SK-N-SH treated with all-trans-retinoic acid at 6 μM for 48 hours (cell line): ENCODE measurements around the gene FGGY.

ENCODE experiments used
- ATAC-seq: fragments of 200-7000 bp; cut with Tn5 transposase; 3 replicates; pipeline ENCODE4 v1.9.1; 2020; ENCODE audit warnings: mild to moderate bottlenecking, moderate library complexity
- ARNTL ChIP-seq: fragments of 450-650 bp; formaldehyde crosslinking; IDR thresholded peaks from 2 replicates; pipeline ENCODE4 v1.5.0; 2020; ENCODE audit warnings: low read depth, mild to moderate bottlenecking, moderate library complexity, borderline replicate concordance
- BACH2 ChIP-seq: fragments of 250-450 bp; sonication (Bioruptor Pico); IDR thresholded peaks from 2 replicates; pipeline ENCODE4 v1.9.0; 2021; ENCODE audit warnings: mild to moderate bottlenecking, borderline replicate concordance
- CSDC2 ChIP-seq: fragments of 250-450 bp; sonication (Bioruptor Pico); IDR thresholded peaks from 2 replicates; pipeline ENCODE4 v1.5.0; 2020; ENCODE audit warnings: mild to moderate bottlenecking, moderate library complexity
- GLIS3 ChIP-seq: fragments of 250-450 bp; sonication (Bioruptor Pico); IDR thresholded peaks from 2 replicates; pipeline ENCODE4 v1.5.0; 2020; ENCODE audit warnings: mild to moderate bottlenecking, moderate library complexity
- ISL1 ChIP-seq: fragments of 250-450 bp; sonication (Bioruptor Pico); IDR thresholded peaks from 2 replicates; pipeline ENCODE4 v2.1.2; 2022; ENCODE audit warnings: mild to moderate bottlenecking, moderate library complexity
- RARB ChIP-seq: fragments of 250-450 bp; sonication (Bioruptor Pico); IDR thresholded peaks from 2 replicates; pipeline ENCODE4 v1.8.0; 2021; ENCODE audit warnings: mild to moderate bottlenecking, moderate library complexity
- TOX ChIP-seq: fragments of 250-450 bp; sonication (Bioruptor Pico); IDR thresholded peaks from 2 replicates; pipeline ENCODE4 v1.8.0; 2021; ENCODE audit warnings: mild to moderate bottlenecking, moderate library complexity, borderline replicate concordance
- ZC3H10 ChIP-seq: fragments of 250-450 bp; sonication (Bioruptor Pico); IDR thresholded peaks from 2 replicates; pipeline ENCODE4 v1.5.1; 2021; ENCODE audit warnings: mild to moderate bottlenecking, moderate library complexity
- ZFP30 ChIP-seq: fragments of 450-650 bp; formaldehyde crosslinking; IDR thresholded peaks from 2 replicates; pipeline ENCODE4 v1.5.0; 2022; ENCODE audit warnings: mild to moderate bottlenecking, moderate library complexity
- ZNF565 ChIP-seq: fragments of 450-650 bp; formaldehyde crosslinking; conservative IDR thresholded peaks from 2 replicates; pipeline ENCODE4 v1.5.0; 2020; ENCODE audit warnings: low read depth, mild to moderate bottlenecking, moderate library complexity
- ZNF70 ChIP-seq: fragments of 450-650 bp; formaldehyde crosslinking; IDR thresholded peaks from 2 replicates; pipeline ENCODE4 v1.5.0; 2020; ENCODE audit warnings: mild to moderate bottlenecking, moderate library complexity
- ZNF8 ChIP-seq: fragments of 450-650 bp; formaldehyde crosslinking; IDR thresholded peaks from 2 replicates; pipeline ENCODE4 v1.5.0; 2020; ENCODE audit warnings: mild to moderate bottlenecking, moderate library complexity
- TF ChIP-seq, protein P1 (sequence below): fragments of 250-450 bp; sonication (Bioruptor Pico); IDR thresholded peaks from 2 replicates; pipeline ENCODE4 v1.5.1; 2021; ENCODE audit warnings: mild to moderate bottlenecking, moderate library complexity
- TF ChIP-seq, protein P2 (sequence below): fragments of 250-450 bp; sonication (Bioruptor Pico); IDR thresholded peaks from 2 replicates; pipeline ENCODE4 v1.5.0; 2020; ENCODE audit warnings: mild to moderate bottlenecking, moderate library complexity
- TF ChIP-seq, protein P3 (sequence below): fragments of 250-450 bp; sonication (Bioruptor Pico); IDR thresholded peaks from 2 replicates; pipeline ENCODE4 v1.8.0; 2021; ENCODE audit warnings: low read depth, mild to moderate bottlenecking, moderate library complexity, borderline replicate concordance
- TF ChIP-seq, protein P4 (sequence below): fragments of 250-450 bp; sonication (Bioruptor Pico); IDR thresholded peaks from 2 replicates; pipeline ENCODE4 v1.8.0; 2020; ENCODE audit warnings: mild to moderate bottlenecking, moderate library complexity, borderline replicate concordance
- TF ChIP-seq, protein P5 (sequence below): fragments of 250-450 bp; sonication (Bioruptor Pico); IDR thresholded peaks from 2 replicates; pipeline ENCODE4 v1.5.1; 2020; ENCODE audit warnings: low read depth, mild to moderate bottlenecking, moderate library complexity

The FGGY gene

DNA sequence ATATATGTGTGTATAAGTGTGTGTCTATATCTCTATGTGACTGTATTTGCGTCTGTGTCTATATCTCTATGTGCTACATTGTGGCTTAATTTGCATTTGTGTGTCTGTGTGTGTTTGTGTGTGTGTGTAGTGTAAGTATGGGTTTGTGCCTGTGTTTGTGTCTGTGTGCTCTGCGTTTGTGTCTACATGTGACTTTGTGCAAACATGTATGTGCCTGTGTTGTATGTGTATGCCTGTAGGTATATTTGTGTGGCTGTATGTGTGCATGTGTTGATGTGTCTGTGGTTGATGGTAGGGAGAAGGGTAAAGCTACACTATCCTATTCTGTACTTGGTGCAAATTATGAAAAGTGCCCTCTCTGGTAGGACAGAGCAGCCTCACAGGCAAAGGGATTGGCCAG lies 7.3 kb upstream of the FGGY start:
- no peak for ATAC-seq
- TF ChIP-seq ZNF70 (CRISPR knock-in tag) (no peak), BACH2 (CRISPR knock-in tag) (no peak), CSDC2 (no peak), ZNF565 (no peak), ISL1 (no peak), TOX (CRISPR knock-in tag) (no peak)

DNA sequence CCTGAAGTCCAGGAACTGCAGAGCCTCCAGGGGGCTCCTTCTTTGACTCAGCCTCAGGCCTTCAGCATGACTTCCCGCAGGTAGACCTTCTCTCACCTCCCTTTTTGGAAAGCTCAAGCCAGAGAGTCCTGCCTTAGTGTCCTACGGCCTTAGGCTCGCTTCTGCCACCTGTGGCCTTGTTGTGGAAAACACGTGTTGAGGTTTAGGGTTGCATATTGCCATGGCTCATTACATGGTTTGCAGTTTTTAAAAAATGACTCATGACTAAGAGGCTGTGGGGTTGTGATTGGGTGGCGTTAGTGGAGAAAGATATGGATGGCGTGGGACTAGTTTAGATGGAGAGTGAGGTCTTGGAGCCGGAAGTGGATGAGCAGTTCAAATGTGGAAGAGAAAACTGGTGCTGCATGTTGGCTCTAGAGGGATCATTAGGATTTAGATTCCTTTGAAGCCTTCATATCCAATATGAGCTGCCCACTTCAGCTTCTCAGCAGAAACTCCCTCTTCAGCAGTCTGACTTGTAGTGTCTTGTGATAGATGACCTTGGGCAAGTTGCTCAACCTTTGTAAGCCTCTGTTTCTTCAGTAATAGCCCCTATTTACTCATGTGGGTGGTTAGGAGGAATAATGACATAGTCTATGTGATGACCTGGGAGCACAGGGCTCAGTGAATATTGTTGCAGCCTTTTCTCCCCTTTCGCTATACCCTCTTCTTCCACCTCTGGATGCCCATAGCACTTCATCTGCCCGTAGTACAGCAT lies 6.5 kb upstream of the FGGY start:
- TF ChIP-seq, protein P1, sequence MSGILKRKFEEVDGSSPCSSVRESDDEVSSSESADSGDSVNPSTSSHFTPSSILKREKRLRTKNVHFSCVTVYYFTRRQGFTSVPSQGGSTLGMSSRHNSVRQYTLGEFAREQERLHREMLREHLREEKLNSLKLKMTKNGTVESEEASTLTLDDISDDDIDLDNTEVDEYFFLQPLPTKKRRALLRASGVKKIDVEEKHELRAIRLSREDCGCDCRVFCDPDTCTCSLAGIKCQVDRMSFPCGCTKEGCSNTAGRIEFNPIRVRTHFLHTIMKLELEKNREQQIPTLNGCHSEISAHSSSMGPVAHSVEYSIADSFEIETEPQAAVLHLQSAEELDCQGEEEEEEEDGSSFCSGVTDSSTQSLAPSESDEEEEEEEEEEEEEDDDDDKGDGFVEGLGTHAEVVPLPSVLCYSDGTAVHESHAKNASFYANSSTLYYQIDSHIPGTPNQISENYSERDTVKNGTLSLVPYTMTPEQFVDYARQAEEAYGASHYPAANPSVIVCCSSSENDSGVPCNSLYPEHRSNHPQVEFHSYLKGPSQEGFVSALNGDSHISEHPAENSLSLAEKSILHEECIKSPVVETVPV (CRISPR knock-in tag), result no peak
- no peak for TF ChIP-seq ZNF565
- TF ChIP-seq, protein P2, sequence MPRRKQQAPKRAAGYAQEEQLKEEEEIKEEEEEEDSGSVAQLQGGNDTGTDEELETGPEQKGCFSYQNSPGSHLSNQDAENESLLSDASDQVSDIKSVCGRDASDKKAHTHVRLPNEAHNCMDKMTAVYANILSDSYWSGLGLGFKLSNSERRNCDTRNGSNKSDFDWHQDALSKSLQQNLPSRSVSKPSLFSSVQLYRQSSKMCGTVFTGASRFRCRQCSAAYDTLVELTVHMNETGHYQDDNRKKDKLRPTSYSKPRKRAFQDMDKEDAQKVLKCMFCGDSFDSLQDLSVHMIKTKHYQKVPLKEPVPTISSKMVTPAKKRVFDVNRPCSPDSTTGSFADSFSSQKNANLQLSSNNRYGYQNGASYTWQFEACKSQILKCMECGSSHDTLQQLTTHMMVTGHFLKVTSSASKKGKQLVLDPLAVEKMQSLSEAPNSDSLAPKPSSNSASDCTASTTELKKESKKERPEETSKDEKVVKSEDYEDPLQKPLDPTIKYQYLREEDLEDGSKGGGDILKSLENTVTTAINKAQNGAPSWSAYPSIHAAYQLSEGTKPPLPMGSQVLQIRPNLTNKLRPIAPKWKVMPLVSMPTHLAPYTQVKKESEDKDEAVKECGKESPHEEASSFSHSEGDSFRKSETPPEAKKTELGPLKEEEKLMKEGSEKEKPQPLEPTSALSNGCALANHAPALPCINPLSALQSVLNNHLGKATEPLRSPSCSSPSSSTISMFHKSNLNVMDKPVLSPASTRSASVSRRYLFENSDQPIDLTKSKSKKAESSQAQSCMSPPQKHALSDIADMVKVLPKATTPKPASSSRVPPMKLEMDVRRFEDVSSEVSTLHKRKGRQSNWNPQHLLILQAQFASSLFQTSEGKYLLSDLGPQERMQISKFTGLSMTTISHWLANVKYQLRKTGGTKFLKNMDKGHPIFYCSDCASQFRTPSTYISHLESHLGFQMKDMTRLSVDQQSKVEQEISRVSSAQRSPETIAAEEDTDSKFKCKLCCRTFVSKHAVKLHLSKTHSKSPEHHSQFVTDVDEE (CRISPR knock-in tag), result no peak
- TF ChIP-seq, protein P3, sequence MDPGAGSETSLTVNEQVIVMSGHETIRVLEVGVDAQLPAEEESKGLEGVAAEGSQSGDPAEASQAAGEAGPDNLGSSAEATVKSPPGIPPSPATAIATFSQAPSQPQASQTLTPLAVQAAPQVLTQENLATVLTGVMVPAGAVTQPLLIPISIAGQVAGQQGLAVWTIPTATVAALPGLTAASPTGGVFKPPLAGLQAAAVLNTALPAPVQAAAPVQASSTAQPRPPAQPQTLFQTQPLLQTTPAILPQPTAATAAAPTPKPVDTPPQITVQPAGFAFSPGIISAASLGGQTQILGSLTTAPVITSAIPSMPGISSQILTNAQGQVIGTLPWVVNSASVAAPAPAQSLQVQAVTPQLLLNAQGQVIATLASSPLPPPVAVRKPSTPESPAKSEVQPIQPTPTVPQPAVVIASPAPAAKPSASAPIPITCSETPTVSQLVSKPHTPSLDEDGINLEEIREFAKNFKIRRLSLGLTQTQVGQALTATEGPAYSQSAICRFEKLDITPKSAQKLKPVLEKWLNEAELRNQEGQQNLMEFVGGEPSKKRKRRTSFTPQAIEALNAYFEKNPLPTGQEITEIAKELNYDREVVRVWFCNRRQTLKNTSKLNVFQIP (CRISPR knock-in tag), result no peak
- no peak for TF ChIP-seq GLIS3 (CRISPR knock-in tag)
- TF ChIP-seq RARB, result no peak
- TF ChIP-seq ZNF70 (CRISPR knock-in tag), result peak; percentile 65; the same call in 1 of the 2 replicates
- ATAC-seq, result peak; percentile 89

DNA sequence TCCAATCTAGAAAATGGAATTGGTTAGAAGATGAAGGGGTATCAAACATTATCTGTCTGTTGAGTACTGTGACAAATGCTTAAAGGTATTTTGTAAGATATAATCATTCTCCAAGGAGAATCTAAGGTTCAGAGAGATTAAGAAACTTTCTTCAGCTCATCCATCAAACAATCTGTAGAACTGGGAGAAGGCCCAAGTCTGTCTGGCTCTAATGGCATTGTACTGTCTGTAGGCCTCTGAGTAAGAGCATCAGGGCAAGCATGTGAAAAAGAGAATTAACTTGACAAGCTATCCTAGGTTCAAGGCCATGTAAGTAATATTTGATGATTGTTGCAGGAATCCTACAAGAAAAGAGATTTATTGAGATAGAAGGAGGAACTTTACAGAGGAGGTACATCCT lies 5.3 kb upstream of the FGGY start:
- TF ChIP-seq RARB, result no peak
- TF ChIP-seq ZNF70 (CRISPR knock-in tag), result no peak
- TF ChIP-seq GLIS3 (CRISPR knock-in tag), result no peak
- no peak for TF ChIP-seq ZFP30 (CRISPR knock-in tag)
- TF ChIP-seq ARNTL (CRISPR knock-in tag), result no peak
- TF ChIP-seq, protein P4, sequence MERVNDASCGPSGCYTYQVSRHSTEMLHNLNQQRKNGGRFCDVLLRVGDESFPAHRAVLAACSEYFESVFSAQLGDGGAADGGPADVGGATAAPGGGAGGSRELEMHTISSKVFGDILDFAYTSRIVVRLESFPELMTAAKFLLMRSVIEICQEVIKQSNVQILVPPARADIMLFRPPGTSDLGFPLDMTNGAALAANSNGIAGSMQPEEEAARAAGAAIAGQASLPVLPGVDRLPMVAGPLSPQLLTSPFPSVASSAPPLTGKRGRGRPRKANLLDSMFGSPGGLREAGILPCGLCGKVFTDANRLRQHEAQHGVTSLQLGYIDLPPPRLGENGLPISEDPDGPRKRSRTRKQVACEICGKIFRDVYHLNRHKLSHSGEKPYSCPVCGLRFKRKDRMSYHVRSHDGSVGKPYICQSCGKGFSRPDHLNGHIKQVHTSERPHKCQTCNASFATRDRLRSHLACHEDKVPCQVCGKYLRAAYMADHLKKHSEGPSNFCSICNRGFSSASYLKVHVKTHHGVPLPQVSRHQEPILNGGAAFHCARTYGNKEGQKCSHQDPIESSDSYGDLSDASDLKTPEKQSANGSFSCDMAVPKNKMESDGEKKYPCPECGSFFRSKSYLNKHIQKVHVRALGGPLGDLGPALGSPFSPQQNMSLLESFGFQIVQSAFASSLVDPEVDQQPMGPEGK (CRISPR knock-in tag), result no peak
- no peak for ATAC-seq

DNA sequence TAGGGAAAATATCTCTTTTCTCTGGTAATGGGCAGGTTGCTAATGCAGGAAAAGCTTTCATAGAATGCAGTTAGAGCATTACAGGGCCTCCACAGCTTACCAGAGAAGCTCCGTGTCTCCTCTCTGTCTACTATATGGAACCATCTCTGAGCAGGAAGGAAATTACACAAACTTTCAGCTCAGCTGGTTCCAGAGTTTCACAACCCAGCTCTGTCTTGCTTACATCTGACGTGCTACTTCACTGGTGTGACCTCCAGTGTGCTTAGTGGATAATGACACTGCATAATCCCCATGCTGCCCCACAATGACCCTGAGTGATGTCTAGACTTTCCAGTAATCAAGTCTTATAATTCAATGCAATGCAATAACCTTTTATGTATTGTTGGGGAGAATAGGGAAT lies 4.3 kb upstream of the FGGY start:
- ATAC-seq, result no peak
- TF ChIP-seq, protein P2 (CRISPR knock-in tag), result no peak
- TF ChIP-seq, protein P1 (CRISPR knock-in tag), result no peak
- no peak for TF ChIP-seq ISL1
- no peak for TF ChIP-seq TOX (CRISPR knock-in tag)
- no peak for TF ChIP-seq ZFP30 (CRISPR knock-in tag)
- TF ChIP-seq ZNF70 (CRISPR knock-in tag), result no peak
- TF ChIP-seq, protein P5, sequence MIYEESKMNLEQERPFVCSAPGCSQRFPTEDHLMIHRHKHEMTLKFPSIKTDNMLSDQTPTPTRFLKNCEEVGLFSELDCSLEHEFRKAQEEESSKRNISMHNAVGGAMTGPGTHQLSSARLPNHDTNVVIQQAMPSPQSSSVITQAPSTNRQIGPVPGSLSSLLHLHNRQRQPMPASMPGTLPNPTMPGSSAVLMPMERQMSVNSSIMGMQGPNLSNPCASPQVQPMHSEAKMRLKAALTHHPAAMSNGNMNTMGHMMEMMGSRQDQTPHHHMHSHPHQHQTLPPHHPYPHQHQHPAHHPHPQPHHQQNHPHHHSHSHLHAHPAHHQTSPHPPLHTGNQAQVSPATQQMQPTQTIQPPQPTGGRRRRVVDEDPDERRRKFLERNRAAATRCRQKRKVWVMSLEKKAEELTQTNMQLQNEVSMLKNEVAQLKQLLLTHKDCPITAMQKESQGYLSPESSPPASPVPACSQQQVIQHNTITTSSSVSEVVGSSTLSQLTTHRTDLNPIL, result no peak
- TF ChIP-seq GLIS3 (CRISPR knock-in tag), result no peak
- no peak for TF ChIP-seq ARNTL (CRISPR knock-in tag)
- TF ChIP-seq ZNF8 (CRISPR knock-in tag), result no peak
- TF ChIP-seq ZC3H10 (CRISPR knock-in tag), result no peak
- TF ChIP-seq, protein P3 (CRISPR knock-in tag), result no peak
- no peak for TF ChIP-seq ZNF565
- TF ChIP-seq BACH2 (CRISPR knock-in tag), result no peak
